Effector memory CD4-positive, alpha-beta T cell (primary cell): ENCODE results near the gene MYMK.

ENCODE experiments used
- DNase-seq, 3 donors: peaks; one replicate each; pipeline ENCODE4 v3.0.0-alpha.2; 2020
- H3K27ac ChIP-seq: 2 replicates; pipeline ENCODE4 v1.7.0; 2013; ENCODE audit warnings: mild to moderate bottlenecking, low read length, moderate library complexity; ENCODE audit not compliant: insufficient read depth, poor library complexity, severe bottlenecking
- H3K27me3 ChIP-seq: replicated peaks from 2 replicates; pipeline ENCODE4 v1.7.0; 2013; ENCODE audit warnings: mild to moderate bottlenecking, low read length; ENCODE audit not compliant: insufficient read depth, control insufficient read depth, poor library complexity, severe bottlenecking
- H3K36me3 ChIP-seq: 2 replicates; pipeline ENCODE4 v1.7.0; 2013; ENCODE audit warnings: mild to moderate bottlenecking, low read length, moderate library complexity; ENCODE audit not compliant: control insufficient read depth, insufficient read depth
- H3K4me1 ChIP-seq: 2 replicates; pipeline ENCODE4 v1.7.0; 2013; ENCODE audit warnings: low read length, mild to moderate bottlenecking; ENCODE audit not compliant: control insufficient read depth, insufficient read depth, poor library complexity, severe bottlenecking
- H3K4me3 ChIP-seq: 2 replicates; pipeline ENCODE4 v1.7.0; 2013; ENCODE audit warnings: low read length, low read depth, mild to moderate bottlenecking; ENCODE audit not compliant: insufficient read depth, poor library complexity, severe bottlenecking
- H3K9me3 ChIP-seq: 2 replicates; pipeline ENCODE4 v1.7.0; 2013; ENCODE audit warnings: mild to moderate bottlenecking, low read length, moderate library complexity; ENCODE audit not compliant: control insufficient read depth

MYMK gene

DNA sequence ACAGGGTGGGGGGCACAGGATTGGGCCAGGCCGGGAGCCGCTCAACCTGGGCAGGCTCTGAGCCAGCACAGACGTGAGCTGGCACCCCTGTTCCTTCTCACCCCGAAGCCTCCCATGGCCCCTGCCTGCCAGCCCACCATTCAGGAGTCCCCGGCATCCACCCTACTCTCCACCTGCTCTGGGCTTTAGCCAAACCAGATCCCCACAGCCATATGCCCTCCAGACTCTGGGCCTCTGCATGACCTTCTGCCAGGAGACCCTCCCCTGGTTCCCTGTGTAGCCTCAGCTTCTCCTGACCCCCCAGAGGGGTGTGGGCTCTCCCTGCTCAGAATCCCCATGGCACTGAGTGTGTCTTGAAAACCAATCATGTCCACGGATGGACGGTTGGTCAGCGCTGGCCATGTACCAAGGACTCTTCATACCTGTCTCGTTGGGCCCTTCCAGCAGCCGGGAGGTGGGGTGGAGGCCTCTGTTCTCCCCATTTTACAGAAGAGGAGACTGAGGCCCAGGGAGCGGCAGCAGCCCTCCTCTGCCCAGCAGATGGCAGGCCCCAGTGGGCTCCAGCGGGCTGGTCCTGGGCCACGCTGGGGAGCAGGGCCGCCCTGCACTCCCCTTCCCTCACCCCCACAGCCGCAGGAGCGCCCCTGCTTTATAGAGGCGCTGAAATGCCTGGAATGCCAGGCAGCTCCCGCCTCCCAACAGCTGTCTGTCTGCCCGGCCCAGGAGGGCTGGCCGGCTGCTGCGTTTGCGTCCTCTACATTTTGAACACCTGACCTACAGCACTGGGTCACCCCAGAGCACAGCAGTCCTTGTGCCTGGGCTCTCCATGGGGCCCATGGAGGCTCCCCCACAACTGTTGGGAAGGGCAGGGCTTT, 3.5 kb upstream of the MYMK start:
- Histone ChIP-seq H3K9me3 (no peaks in the 10 kb centered on the region), H3K36me3 (no peaks in the 10 kb centered on the region), H3K27me3 (peaks cover 6% of the 10 kb centered on the region), H3K4me3 (no peak overlapping the region), H3K27ac (no peak overlapping the region), H3K4me1 (no peaks in the 10 kb centered on the region)
- DNase-seq = no peak

DNA sequence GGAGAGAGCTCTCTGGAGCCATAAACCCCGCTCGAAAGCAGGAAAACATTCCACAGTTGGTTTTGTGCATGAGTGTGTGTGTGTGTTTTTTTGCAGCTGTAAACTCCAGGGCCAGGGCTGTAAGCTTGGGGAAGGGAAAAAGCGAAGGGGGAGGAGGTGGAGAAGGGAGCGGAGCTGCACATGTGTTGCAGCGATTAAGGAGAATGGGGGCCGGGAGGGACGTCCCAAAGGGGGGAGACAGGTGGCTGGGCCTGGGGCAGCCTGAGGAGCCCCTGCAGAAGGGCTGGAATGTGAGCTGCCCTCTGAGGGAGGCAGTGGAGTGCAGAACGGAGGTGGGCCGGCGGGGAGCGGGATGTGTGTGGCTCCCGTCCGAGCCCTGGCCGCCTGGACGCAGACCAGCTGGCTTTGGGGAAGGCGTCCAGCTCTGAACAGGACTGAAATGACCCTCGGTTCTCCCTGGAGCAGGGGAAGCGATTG, 2.7 kb upstream of the MYMK start:
- no peaks in the 10 kb centered on the region for H3K9me3 ChIP-seq
- H3K27ac ChIP-seq = no peak overlapping the region
- H3K4me3 ChIP-seq = no peak overlapping the region
- peaks cover 6% of the 10 kb centered on the region for H3K27me3 ChIP-seq
- DNase-seq = no peak
- H3K4me1 ChIP-seq = no peaks in the 10 kb centered on the region
- no peaks in the 10 kb centered on the region for H3K36me3 ChIP-seq

DNA sequence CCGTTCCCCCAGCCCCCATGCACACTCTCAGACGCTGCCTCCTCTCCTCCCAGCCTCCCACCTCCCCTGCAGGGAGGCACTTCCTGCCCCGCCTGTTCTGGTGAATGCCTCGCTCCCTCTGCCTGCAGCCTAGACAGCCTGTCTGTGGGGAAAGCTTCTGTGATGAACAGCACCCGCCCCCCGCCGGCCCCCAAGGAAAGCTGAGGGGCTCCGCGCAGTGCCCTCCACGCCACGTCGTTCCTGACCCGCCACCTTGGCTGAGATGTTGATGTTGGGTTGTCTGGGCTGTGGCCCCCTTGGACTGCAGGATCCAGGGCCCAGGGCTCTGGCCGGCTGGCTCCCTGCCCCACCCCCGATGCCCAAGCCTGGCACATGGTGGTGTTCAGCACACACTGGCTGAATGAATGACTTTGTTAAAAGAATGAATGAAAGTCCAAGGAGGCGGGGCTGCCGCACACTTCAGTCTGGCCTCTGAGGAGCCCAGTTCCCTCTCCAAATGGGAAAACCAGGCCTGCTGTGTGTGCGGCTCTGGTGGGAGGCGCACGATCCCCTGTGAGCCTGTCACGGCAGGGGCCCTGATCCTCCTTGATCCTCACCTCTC, 2.1 kb upstream of the MYMK start:
- Histone ChIP-seq H3K4me1 (no peaks in the 10 kb centered on the region), H3K36me3 (no peaks in the 10 kb centered on the region), H3K4me3 (no peak overlapping the region), H3K27me3 (peaks cover 3% of the 10 kb centered on the region), H3K9me3 (no peaks in the 10 kb centered on the region), H3K27ac (no peak overlapping the region)
- no peak for DNase-seq

DNA sequence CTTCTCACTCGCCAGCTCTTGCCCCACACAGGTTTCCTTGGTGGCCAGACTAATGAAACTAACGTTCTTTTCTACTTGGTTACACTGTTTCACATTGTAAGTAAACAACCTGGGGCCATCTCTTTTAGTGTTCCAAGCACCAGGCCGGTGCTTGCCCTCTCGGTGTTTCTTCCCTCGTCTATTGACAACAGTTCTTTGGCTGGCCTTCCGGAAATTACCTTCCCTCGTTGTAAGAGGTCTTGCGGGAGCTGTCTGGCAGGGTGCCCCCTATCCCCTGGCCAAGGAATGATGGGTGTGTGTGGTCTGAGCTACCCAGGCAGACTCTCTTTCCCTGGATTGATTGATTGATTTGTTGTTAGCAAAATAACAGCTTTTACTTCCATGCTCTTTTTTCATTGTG, 918 bp upstream of the MYMK start:
- Histone ChIP-seq H3K4me3 (no peak overlapping the region), H3K4me1 (no peaks in the 10 kb centered on the region), H3K27me3 (no peaks in the 10 kb centered on the region), H3K36me3 (no peaks in the 10 kb centered on the region), H3K27ac (no peak overlapping the region), H3K9me3 (no peaks in the 10 kb centered on the region)
- DNase-seq = no peak

DNA sequence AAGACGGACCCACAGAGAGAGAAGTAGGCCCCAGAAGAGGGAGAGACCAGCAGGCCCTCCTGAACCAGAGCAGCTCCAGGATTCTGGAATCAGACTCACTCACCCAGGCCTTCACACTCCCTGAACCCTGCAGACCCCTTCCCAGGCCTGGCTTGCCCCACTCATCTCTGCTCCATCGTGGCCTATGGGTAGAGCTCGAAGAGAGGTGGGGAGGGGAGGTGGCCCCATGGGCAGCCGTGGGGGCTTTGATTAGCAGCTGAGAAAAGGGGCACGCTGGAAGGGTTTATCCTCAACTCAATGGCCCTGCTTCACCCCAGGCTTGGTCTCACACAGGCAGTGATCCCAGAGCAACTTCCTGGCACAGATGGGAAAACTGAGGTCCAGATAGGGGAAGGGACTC, 613 bp downstream of the MYMK start:
- H3K4me3 ChIP-seq = no peak overlapping the region
- no peaks in the 10 kb centered on the region for H3K9me3 ChIP-seq
- H3K4me1 ChIP-seq = no peaks in the 10 kb centered on the region
- no peaks in the 10 kb centered on the region for H3K27me3 ChIP-seq
- DNase-seq = no peak
- no peaks in the 10 kb centered on the region for H3K36me3 ChIP-seq
- H3K27ac ChIP-seq = no peak overlapping the region

DNA sequence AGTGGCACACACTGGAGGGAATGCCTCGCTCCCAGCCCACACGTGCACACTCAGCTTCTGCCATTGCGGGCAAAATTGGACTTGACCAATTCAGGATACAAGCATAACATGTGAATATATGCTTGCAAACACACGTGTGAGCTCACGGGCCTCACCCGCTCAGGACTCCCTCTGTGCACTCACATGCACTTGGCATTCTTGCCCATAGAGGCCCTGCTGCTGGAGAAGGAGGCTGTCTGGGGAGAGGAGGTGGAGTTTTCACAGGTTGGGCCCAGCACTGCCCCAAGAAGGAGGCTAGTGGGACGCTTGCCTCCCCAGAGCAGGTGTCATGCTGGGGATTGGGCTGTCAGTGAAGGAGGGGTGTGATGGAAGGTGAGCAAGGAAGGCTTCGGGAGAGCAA, 1.7 kb downstream of the MYMK start:
- Histone ChIP-seq H3K4me3 (no peak overlapping the region), H3K9me3 (no peaks in the 10 kb centered on the region), H3K27ac (no peak overlapping the region), H3K4me1 (no peaks in the 10 kb centered on the region), H3K36me3 (no peaks in the 10 kb centered on the region), H3K27me3 (no peaks in the 10 kb centered on the region)
- DNase-seq = no peak

DNA sequence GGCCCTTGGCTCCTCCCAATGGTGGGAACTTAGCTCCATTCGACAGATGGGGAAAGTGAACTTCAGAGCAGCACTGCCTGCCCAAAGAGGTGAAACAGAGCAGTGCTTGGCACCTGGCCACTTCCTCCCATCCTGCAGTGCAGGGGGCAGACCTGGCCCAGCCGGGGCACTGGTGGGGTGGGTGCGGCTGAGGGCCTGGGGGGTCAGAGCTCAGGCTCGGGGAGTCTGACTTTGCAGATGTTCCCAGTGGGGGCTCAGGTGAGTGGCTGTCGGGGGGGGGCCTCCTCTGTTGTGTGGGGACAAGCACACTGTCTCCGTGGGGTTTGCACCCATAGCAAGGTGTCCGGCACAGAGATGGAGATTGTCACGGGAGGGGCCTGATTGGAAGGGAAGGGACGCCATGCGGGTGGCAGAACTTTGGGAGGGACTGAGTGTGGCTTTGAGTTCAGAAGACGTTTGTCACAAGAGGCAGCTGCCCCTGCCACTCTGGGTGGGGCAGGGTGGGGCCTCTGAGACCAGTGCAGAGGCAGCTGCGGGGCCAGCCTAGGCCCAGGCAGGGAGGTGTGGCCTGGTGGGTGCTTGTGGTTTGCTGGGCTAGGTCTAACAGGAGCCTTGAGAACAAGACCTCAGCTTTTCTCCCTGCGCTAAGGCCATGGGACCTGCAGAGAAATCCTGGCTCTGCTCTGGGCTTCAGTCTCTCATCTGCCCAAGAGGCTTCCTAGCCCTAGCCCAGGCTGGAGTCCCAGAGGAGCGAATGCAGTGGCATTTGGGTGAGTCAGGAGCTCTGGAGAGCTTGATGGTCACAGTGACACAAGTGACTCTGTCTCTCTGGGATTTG, 2.5 kb downstream of the MYMK start:
- H3K9me3 ChIP-seq = no peaks in the 10 kb centered on the region
- DNase-seq = no peak
- H3K27ac ChIP-seq = no peak overlapping the region
- H3K27me3 ChIP-seq = no peaks in the 10 kb centered on the region
- H3K4me1 ChIP-seq = no peaks in the 10 kb centered on the region
- no peak overlapping the region for H3K4me3 ChIP-seq
- H3K36me3 ChIP-seq = no peaks in the 10 kb centered on the region

DNA sequence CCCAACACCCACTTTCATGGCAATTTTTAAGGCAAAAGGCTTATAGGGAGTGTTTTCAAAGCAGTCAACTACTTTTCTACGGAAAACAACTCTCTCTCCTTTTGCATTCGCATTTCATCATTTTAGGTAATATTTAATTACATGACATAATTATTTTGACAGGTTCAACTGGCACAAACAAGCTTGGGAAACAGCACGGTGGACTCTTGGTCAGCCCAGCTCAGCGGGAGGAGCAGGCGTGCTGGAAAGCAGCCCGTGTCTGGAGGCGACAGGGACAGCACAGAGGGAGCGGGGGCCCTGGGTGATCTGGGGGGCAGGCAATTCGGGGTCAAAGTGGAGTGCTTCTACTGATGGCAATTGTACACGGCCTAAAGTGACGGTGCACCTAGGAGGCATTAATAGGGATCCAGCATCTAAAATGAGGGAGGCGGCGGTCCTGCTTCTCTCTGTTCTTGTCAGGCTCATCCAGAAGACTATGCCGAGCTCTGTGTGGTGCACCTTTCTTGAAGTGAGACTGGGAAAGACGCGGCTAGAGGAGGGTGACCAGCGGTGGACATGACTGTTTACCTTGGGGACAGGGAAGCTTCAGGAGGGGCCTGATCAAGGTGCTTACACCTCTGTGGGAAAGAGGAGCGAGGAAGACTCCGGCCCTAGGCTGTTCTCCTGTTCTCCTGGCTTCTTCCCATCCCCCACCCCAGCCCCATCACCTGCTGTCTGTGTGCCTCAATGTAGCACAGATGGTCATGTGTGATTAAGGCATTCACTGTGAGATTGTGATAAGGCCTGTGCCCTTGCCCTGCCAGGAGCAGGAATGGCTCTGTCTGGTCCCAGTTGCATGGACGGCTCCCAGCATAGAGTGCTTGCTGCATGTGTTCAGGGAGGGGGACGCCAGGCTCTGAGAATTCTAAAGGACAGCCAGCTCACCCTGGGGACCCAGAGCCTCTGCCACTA, 3.4 kb downstream of the MYMK start:
- H3K27me3 ChIP-seq = no peaks in the 10 kb centered on the region
- H3K27ac ChIP-seq = no peak overlapping the region
- no peak for DNase-seq
- no peaks in the 10 kb centered on the region for H3K9me3 ChIP-seq
- no peaks in the 10 kb centered on the region for H3K4me1 ChIP-seq
- H3K4me3 ChIP-seq = no peak overlapping the region
- H3K36me3 ChIP-seq = no peaks in the 10 kb centered on the region

DNA sequence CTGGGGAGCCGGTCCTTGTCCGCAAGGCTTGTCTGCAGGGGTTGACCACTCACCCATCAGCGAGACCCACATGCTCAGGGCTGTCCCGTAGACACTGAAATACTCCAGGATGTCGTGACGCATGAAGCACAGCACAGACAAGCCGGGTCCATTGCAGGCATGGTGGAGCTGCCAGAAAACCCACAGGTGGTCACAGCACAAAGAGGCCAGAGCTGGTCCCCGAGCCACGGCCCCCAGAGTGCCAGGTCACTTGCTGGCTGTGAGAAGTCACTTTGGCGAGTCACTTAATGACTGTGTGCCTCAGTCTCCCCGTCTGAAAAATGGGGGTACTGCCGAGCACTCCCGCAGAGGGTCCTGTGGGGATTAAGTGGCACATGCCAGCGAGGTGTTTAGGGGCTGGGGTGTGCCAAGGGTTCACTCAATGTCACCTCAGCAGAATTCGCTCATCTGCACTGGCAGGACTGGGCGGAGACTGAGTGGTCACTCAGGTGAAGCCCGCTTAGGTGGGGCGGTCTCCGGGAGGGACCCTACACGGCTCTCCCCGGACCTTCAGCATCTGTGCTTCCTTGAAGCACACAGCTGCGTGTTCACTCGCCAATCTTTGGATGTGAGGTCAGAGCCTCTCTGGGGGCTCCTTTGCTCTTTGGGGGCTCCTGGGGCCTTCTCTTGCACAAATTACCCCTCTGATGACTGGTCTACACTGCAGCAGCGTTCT, 4.5 kb downstream of the MYMK start:
- no peaks in the 10 kb centered on the region for H3K27me3 ChIP-seq

More for the DNA sequence above, 4.5 kb downstream of the MYMK start:
- no peaks in the 10 kb centered on the region for H3K9me3 ChIP-seq
- H3K4me1 ChIP-seq = no peaks in the 10 kb centered on the region
- H3K27ac ChIP-seq = no peak overlapping the region
- DNase-seq = no peak
- no peaks in the 10 kb centered on the region for H3K36me3 ChIP-seq
- H3K4me3 ChIP-seq = no peak overlapping the region
